Dendritic cell treated with granulocyte-macrophage colony-stimulating factor and Interleukin-4, amounts not matched to agents 40 ng/mL and 50 ng/mL, for 4 days (primary cell): ENCODE results near the gene SEC14L6.
"Not testable (repeated sequence)": the region's sequence is repeated elsewhere in the genome, so short reads cannot be mapped to it uniquely, and the experiment has no call there.

Source experiments
- H3K27ac Mint-ChIP-seq: one replicate; pipeline ENCODE4 v1.8.0; 2022; ENCODE audit warnings: mild to moderate bottlenecking, mixed read lengths
- H3K27me3 Mint-ChIP-seq: one replicate; pipeline ENCODE4 v1.8.0; 2022; ENCODE audit warnings: mild to moderate bottlenecking, mixed read lengths
- H3K36me3 Mint-ChIP-seq: one replicate; pipeline ENCODE4 v1.8.0; 2022; ENCODE audit warnings: low read depth, mixed read lengths
- H3K4me1 Mint-ChIP-seq: one replicate; pipeline ENCODE4 v1.8.0; 2022; ENCODE audit warnings: low read depth, mixed read lengths
- H3K4me3 Mint-ChIP-seq: one replicate; pipeline ENCODE4 v1.8.0; 2022; ENCODE audit warnings: mild to moderate bottlenecking, moderate library complexity, mixed read lengths
- H3K9me3 Mint-ChIP-seq: one replicate; pipeline ENCODE4 v1.8.0; 2022; ENCODE audit warnings: mixed read lengths
- intact Hi-C: fragments of 100-400 bp; cut with micrococcal nuclease; formaldehyde crosslinking; loops from one replicate; pipeline ENCODE4 v1.15.0; 2022

The SEC14L6 gene

DNA sequence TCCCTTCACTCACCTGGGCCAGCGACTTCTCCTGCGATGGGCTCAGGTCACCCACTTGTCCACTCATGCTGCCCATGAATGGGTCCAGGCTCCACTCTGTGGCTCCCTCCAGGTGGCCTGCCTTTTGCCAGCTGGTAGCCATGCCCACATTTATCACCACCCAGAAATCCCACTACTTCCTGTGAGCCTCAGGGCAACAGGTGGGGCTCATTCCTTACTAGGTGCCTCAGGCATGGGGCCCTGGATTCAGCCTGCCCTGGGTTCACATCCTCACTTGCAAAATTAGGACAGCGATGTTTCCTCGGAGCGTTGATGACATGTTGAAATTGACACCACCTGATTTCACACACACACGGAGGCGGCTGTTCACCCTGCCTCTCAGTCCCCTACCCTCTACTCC lies at the start of gene SEC14L6:
SEC14L6 (minus strand) TSS at position 126 of the 400 bp plus-strand sequence; CDS start at position 67, 59 bp downstream.
- intact Hi-C loops, result no loop called here
- H3K9me3 Mint-ChIP-seq, result no peaks in the 10 kb centered on the region
- peaks cover 29% of the 10 kb centered on the region for H3K27me3 Mint-ChIP-seq
- H3K4me1 Mint-ChIP-seq, result no peaks in the 10 kb centered on the region
- no peaks in the 10 kb centered on the region for H3K36me3 Mint-ChIP-seq
- no peak within 1 kb of the TSS for H3K27ac Mint-ChIP-seq
- H3K4me3 Mint-ChIP-seq, result no peak within 1 kb of the TSS

GRCh38 chr22:30596199-30596598 lies 49.7 kb upstream of the SEC14L6 start:
- peaks cover 6% of the 10 kb centered on the region for H3K27me3 Mint-ChIP-seq
- H3K27ac Mint-ChIP-seq, result no peak overlapping the region
- no peaks in the 10 kb centered on the region for H3K36me3 Mint-ChIP-seq
- peaks cover 7% of the 10 kb centered on the region for H3K4me1 Mint-ChIP-seq
- H3K4me3 Mint-ChIP-seq, result no peak overlapping the region
- H3K9me3 Mint-ChIP-seq, result no peaks in the 10 kb centered on the region
- intact Hi-C loops, result no loop called here

DNA sequence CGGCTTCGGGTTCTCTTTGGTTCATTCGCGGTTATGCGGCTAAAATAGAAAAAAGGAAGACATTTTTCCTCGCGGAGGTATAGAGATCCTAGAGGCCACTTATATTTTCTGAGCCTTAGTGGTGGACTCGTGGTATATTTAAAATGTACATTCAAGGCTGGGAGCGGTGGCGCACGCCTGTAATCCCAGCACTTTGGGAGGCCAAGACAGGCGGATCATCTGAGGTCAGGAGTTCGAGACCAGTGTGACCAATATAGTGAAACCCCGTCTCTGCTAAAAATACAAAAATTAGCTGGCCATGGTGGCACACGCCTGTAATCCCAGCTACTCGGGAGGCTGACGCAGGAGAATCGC lies 45.8 kb upstream of the SEC14L6 start:
- not testable (repeated sequence) for H3K27me3 Mint-ChIP-seq, H3K27ac Mint-ChIP-seq, H3K9me3 Mint-ChIP-seq, H3K4me1 Mint-ChIP-seq, H3K4me3 Mint-ChIP-seq
- intact Hi-C loops, result loop anchor here (1.0 kb wide), 1 partner anchor 75 kb away; the partner anchor contains the start of gene DUSP18
- peaks cover 26% of the 10 kb centered on the region for H3K36me3 Mint-ChIP-seq

GRCh38 chr22:30591588-30592359 lies 45.2 kb upstream of the SEC14L6 start, which contains the start of gene PES1:
Gene PES1, minus strand, starts transcription at chr22:30591910. Its CDS starts 77 bp downstream, at chr22:30591833.
- Mint-ChIP-seq H3K27ac (no peak within 1 kb of the TSS), H3K4me1 (no peaks in the 10 kb centered on the region), H3K4me3 (no peak within 1 kb of the TSS), H3K9me3 (no peaks in the 10 kb centered on the region), H3K36me3 (peaks cover 32% of the 10 kb centered on the region), H3K27me3 (peaks cover 6% of the 10 kb centered on the region)
- intact Hi-C loops, result loop anchor here (1.0 kb wide), 1 partner anchor 76 kb away; the partner anchor contains the start of gene DUSP18

- Mint-ChIP-seq H3K27ac (no peak overlapping the region), H3K4me1 (no peaks in the 10 kb centered on the region), H3K9me3 (no peaks in the 10 kb centered on the region), H3K4me3 (no peak overlapping the region), H3K36me3 (peaks cover 38% of the 10 kb centered on the region), H3K27me3 (peaks cover 6% of the 10 kb centered on the region)
- intact Hi-C loops, result no loop called here
These were observed 44.6 kb upstream of the SEC14L6 start for GRCh38 chr22:30591191-30591587.

DNA sequence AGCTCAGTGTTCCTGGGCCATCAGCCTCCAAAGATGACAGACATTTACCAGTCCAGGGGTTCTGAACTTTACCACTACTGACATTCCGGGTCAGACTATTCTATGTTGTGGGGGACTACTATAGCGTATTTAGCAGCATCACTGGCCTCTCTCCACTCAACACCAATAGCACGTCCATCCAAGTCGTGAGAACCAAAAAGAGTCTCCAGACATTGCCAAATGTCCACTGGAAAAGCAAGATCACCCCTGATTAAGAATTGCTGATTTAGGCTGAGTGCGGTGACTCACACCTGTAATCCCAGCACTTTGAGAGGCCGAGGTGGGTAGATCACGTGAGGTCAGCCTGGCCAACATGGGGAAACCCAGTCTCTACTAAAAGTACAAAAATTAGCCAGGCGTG lies 39.9 kb upstream of the SEC14L6 start:
- H3K27me3 Mint-ChIP-seq, result no peaks in the 10 kb centered on the region
- H3K27ac Mint-ChIP-seq, result no peak overlapping the region
- no peak overlapping the region for H3K4me3 Mint-ChIP-seq
- intact Hi-C loops, result no loop called here
- peaks cover 86% of the 10 kb centered on the region for H3K36me3 Mint-ChIP-seq
- H3K4me1 Mint-ChIP-seq, result no peaks in the 10 kb centered on the region
- H3K9me3 Mint-ChIP-seq, result no peaks in the 10 kb centered on the region

- H3K27me3 Mint-ChIP-seq, result no peaks in the 10 kb centered on the region
- intact Hi-C loops, result no loop called here
- H3K27ac Mint-ChIP-seq, result no peak overlapping the region
- H3K9me3 Mint-ChIP-seq, result no peaks in the 10 kb centered on the region
- no peaks in the 10 kb centered on the region for H3K4me1 Mint-ChIP-seq
- H3K4me3 Mint-ChIP-seq, result no peak overlapping the region
- H3K36me3 Mint-ChIP-seq, result peaks cover 100% of the 10 kb centered on the region
These were observed 37.9 kb upstream of the SEC14L6 start for GRCh38 chr22:30584441-30584840.

DNA sequence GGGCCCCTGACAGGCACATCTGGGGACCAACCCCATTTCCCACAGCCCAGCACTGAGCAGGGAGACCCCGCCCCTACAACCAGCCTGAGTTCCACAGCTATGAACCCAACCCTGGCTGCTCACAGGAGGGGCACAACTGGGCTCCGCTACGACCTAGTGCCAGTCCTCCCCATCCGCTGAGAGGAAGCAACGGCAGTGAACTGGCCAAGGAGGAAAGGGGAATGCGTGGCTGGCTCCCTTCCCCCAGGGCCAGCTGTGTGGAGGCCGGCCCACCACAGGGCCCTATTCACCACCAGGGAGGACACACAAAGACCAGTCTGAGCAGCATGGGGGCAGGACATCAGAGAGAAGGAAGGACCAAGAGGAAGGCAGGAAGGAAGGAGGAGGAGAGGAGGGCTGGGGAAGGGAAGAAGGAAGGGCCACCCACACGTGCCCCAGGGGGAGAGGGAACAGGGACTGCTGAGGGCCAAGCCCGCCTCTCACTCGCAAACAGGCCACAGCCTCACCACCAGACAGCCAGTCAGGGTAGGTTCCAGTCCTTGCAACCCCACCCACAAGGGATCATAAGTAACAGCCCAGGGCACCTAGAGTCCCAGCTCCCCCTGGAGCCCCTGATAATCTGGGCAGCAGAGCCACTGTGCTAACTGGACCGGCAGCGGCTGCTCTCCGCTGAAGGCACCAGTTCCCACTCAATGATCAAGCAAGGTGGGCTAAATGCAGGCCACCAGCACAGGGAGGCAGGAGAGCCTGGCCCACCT lies 36.4 kb upstream of the SEC14L6 start:
- H3K4me3 Mint-ChIP-seq, result no peak overlapping the region
- peaks cover 100% of the 10 kb centered on the region for H3K36me3 Mint-ChIP-seq
- no peaks in the 10 kb centered on the region for H3K9me3 Mint-ChIP-seq
- H3K4me1 Mint-ChIP-seq, result no peaks in the 10 kb centered on the region
- H3K27ac Mint-ChIP-seq, result no peak overlapping the region
- intact Hi-C loops, result no loop called here
- H3K27me3 Mint-ChIP-seq, result no peaks in the 10 kb centered on the region

DNA sequence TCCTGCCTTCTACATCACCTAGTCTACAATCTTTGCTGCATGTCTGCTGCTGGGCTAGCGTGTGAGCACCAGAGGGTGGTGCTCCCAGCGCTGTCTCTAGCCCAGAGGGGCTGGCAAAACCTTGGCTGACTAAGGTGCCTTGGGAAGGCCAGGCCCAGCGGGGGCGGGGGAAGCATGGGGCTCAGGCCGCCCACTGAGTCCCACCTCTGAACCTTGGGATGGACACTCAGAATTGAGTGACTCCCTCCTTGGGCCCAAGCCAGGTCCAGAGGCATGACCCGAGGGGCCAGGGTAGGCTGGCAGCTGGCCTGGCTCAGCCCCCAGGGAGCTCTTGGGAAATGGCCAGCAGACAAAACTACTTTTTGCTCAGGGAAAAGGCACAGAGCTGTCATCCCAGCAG lies 35.5 kb upstream of the SEC14L6 start:
- Mint-ChIP-seq H3K27me3 (no peaks in the 10 kb centered on the region), H3K36me3 (peaks cover 100% of the 10 kb centered on the region), H3K27ac (no peak overlapping the region), H3K4me3 (no peak overlapping the region), H3K4me1 (no peaks in the 10 kb centered on the region), H3K9me3 (no peaks in the 10 kb centered on the region)
- intact Hi-C loops, result no loop called here

DNA sequence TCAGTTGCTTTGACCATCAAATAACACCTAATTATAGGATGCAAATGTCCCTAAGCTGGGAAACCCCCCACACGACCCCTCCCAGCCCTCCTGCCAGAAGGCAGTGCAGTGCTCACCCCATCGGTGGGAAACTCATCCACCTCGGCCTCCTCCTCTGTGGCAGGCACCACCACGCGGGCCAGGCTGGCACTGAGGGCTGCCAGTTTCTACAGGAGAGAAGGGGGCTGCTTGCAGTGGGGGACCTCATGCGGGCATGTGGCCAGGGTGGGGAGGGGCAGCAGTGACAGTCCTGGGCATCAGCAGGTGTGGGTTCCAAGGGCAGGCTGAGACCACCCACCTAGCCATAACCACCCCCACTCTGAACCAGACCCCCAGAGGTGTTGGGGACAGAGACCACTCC lies 34.4 kb upstream of the SEC14L6 start:
- intact Hi-C loops, result no loop called here
- Mint-ChIP-seq H3K36me3 (peaks cover 100% of the 10 kb centered on the region), H3K9me3 (no peaks in the 10 kb centered on the region), H3K4me1 (no peaks in the 10 kb centered on the region), H3K27me3 (peaks cover under 1% of the 10 kb centered on the region), H3K27ac (no peak overlapping the region), H3K4me3 (no peak overlapping the region)

- peaks cover 84% of the 10 kb centered on the region for H3K36me3 Mint-ChIP-seq
- H3K9me3 Mint-ChIP-seq, result no peaks in the 10 kb centered on the region
- no peaks in the 10 kb centered on the region for H3K4me1 Mint-ChIP-seq
- H3K4me3 Mint-ChIP-seq, result no peak overlapping the region
- peaks cover 14% of the 10 kb centered on the region for H3K27me3 Mint-ChIP-seq
- intact Hi-C loops, result no loop called here
- no peak overlapping the region for H3K27ac Mint-ChIP-seq
These were observed 31.9 kb upstream of the SEC14L6 start for GRCh38 chr22:30578481-30578880.

DNA sequence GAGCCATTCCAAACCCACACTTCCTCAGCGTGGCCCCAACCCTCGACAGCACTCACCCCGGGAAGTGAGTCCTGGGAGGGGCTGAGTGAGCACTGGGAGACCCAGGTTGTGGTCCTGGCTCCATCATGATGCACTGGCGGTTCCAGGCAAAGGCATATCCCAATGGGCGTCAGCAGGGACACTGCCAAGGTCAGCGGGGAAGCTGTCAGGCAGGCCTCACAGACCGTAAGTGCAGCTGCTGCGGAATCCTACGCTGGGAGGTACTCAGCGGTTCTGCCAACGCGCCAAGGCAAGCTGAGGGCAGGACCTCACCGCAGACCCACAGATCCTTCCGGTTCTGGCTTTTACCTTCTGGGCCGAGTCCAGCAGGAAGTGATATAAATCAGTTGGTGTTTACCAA lies 29.3 kb upstream of the SEC14L6 start:
- Mint-ChIP-seq H3K36me3 (peaks cover 58% of the 10 kb centered on the region), H3K27me3 (peaks cover 19% of the 10 kb centered on the region), H3K4me1 (no peaks in the 10 kb centered on the region), H3K9me3 (no peaks in the 10 kb centered on the region), H3K4me3 (no peak overlapping the region), H3K27ac (no peak overlapping the region)
- intact Hi-C loops, result no loop called here

DNA sequence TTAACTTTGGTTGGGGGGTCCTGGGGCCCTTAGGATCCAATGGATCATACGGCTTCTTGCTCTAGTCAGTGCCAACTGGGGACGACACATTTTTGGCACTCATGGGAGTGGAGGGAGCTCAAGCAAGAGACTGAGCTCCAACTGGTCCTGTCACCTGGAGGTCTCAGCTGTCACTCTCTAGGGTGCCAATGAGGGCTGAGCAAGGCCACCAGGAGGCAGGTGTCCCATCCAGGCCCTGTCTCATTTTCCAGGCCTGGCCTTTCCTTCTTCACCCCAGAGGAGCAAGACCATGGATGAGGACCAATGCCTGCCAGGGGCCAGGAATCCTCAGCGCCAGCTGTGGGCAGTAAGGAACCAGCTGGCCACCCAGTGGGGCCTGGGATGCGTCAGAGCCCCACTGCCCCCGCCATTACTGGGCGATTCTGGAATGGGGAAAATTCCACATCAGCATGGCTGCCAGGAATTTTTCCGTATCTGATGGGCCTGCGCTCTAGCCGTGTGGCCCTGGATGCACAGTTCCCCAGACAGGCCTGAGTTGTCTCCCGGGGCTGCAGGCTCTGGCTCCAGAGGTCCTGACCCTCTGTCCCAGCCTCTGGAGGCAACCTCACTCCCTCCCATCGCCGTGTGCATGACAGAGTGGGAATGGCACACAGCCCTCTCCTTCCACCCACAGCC lies 28.6 kb upstream of the SEC14L6 start:
- Mint-ChIP-seq H3K36me3 (peaks cover 51% of the 10 kb centered on the region), H3K4me1 (no peaks in the 10 kb centered on the region), H3K4me3 (no peak overlapping the region), H3K27me3 (peaks cover 19% of the 10 kb centered on the region), H3K9me3 (no peaks in the 10 kb centered on the region), H3K27ac (no peak overlapping the region)
- intact Hi-C loops, result no loop called here
